ENCODE results near the gene MYO7B.

The MYO7B gene

DNA sequence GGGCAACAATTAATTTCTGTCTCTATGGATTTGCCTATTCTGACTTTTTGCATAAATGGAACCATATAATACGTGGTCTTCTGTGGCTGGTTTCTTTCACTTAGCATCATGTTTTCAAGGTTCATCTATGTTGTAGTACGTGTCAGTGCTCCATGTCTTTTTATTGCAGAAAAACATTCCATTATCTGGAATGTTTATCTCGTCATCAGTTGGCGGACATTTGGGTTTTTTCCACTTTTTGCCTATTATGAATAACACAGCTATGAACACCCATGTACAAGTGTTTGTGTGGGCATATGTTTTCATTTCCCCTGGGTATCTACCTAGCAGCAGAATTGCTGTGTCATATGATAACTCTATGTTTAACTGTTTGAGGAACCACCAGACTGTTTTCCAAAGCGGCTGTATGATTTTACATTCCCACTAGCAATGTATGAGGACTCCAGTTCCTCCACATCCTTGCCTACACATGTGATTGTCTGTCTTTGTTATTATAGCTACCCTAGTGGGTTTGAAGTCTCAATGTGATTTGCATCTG lies 49.9 kb downstream of the MYO7B start:
- H3K4me3 ChIP-seq (replicated peaks; ENCODE audit: low read depth, low read length): no peak overlapping the region
- no peak for TF ChIP-seq CTCF (IDR thresholded peaks at IDR 0.05; ENCODE audit: low read length, missing control alignments)
- no peak for DNase-seq (ENCODE audit: low read depth)

GRCh38 chr2:127586136-127586535 lies 50.7 kb downstream of the MYO7B start:
- no peak for TF ChIP-seq CTCF (IDR thresholded peaks at IDR 0.05; ENCODE audit: low read length, missing control alignments)
- DNase-seq (ENCODE audit: low read depth): no peak
- no peak overlapping the region for H3K4me3 ChIP-seq (replicated peaks; ENCODE audit: low read depth, low read length)

DNA sequence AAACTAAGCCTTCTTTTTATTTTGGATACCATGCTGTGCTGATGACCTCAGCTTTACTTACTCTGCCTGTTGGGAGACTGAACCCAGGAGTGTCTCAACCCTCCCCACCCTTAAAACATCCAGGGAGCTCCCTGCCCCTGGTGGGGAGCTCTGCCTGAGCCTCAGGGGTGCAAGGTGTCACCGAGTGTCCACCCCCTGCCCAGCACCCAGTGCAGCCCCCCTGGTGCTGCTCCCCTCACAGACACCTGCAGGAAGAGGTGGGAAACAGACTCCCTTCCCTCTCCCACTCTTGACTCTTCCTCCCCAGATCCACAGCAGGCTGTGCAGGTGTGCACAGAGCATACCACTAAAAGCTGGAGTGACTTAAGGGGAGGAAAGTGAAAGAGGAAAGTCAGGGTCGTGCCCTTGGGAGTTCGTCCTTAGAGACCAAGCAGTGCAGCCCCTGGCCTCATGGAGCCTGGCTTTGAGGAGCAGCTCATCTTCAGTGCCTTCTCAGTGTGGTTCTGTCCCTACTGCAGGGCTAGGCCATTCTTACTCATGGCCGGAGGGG lies 51.3 kb downstream of the MYO7B start:
- TF ChIP-seq CTCF (IDR thresholded peaks at IDR 0.05; ENCODE audit: low read length, missing control alignments): no peak
- DNase-seq (ENCODE audit: low read depth): no peak
- no peak overlapping the region for H3K4me3 ChIP-seq (replicated peaks; ENCODE audit: low read depth, low read length)

DNA sequence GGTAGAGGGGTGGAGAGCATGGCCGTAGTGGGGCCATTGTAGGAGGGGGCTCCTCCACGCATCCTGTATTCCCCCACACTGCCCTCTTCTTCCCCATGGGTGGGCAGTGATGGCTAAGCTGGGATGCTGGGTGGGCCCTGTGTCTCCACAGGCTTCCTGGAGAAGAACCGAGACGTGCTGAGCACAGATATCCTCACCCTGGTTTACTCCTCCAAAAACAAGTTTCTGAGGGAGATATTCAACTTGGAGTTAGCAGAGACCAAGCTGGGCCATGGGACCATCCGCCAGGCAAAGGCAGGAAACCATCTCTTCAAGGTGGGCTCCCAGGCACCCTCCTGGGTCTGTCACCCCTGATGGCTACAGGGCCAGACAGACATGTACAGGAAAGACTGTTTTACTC lies 52.8 kb downstream of the MYO7B start:
- TF ChIP-seq CTCF (IDR thresholded peaks at IDR 0.05; ENCODE audit: low read length, missing control alignments): no peak
- no peak overlapping the region for H3K4me3 ChIP-seq (replicated peaks; ENCODE audit: low read depth, low read length)
- DNase-seq (ENCODE audit: low read depth): no peak

- no peak overlapping the region for H3K4me3 ChIP-seq (replicated peaks; ENCODE audit: low read depth, low read length)
- DNase-seq (ENCODE audit: low read depth): no peak
- TF ChIP-seq CTCF (IDR thresholded peaks at IDR 0.05; ENCODE audit: low read length, missing control alignments): no peak
These were observed 53.9 kb downstream of the MYO7B start for GRCh38 chr2:127589358-127589757.

DNA sequence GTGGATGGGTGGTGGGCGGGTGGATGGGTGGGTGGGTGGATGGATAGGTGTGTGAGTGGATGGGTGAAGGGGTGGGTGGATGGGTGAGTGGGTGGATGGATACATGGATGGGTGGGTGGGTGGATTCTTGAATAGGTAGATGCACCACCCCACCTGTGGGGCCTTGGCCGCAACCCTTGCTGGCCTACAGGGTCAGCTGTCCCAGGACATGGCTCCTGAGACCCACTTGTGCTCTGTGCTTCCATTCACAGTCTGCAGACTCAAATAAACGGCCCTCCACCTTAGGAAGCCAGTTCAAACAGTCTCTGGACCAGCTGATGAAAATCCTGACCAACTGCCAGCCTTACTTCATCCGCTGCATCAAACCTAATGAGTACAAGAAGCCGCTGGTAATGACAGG lies 54.4 kb downstream of the MYO7B start:
- H3K4me3 ChIP-seq (replicated peaks; ENCODE audit: low read depth, low read length): no peak overlapping the region
- no peak for TF ChIP-seq CTCF (IDR thresholded peaks at IDR 0.05; ENCODE audit: low read length, missing control alignments)
- no peak for DNase-seq (ENCODE audit: low read depth)
